CD4-positive, alpha-beta T cell treated with Interleukin-4 for 4 hours (primary cell): ENCODE data around the gene LRRC38.

ENCODE experiments used
- DNase-seq: peaks from one replicate; pipeline ENCODE4 v3.0.0-alpha.2; 2020

The LRRC38 gene

DNA sequence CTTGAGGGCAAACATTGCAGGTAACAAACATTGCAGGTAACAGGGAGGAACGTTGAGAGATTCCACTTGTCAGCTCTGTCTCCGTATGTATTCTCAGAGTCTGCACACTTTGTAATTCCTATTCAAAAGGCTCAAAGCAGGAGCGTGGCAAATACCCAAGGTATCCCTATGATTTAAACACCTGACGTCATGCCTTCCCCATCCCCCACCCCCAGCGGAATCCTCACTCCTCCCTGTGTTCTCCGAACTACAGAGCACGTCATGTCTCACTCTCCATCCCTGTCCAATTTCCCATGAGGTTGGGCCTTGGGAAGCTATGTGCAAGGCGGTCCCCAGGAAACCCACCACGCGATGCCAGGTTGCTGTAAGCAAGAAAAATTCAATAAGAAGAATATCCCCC lies 2.8 kb upstream of the LRRC38 start:
- DNase-seq = no peak

DNA sequence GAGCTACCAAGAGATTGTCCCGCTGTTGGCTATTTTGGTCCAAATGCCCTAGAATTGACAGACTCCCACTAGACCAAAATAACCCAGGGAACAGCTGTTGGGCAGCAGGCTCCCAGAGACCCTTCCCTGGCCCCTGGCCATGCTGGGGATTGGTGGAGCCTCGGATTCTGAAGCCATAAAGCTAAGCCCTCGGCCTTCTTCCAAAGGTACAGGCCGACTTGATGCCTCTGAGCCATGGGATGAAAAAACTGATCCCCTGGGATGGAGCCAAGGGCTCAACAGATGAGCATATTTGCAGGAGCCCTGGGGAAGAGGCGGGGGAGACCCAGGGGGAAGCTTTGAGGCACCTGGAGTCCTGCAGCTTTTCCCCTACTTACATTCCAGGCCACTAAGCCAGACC lies 1.0 kb upstream of the LRRC38 start:
- no peak for DNase-seq

DNA sequence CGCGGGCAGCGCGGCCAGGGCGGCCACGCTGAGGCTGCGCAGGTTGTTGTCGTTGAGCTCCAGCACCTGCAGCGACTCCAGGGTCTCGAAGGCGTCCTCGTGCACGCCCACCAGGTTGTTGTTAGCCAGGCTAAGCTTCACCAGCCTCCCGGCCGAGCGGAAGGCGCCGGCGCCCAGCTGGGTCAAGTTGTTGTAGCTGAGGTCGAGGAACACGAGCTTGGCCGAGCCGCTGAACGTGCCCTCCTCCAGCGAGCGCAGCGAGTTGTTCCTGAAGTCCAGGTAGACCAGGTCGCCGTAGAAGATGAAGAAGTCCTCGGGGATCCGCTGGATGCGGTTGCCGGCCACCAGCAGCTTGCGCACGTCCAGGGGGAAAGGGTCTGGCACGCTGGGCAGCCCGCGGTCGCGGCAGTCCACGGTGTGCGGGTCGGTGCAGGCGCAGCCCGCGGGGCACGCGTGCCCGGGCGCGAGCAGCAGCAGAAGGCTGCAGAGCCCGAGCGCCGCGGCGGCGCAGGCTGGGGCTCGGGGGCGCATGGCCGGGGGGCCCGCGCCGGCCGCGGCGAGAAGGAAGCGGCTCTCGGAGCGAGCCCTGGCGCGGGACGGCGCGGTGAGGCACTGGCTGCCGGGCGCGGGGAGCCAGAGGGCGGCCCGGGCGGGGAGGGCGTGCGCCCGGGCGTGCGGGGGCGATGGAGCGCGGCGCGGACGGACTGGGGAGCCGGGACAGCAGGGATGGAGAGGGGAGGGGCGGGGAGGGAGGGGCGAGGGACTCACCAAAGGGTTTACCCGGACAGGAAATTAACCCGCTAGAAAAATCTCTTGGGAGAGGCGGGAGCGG lies 524 bp downstream of the LRRC38 start:
- DNase-seq = no peak

DNA sequence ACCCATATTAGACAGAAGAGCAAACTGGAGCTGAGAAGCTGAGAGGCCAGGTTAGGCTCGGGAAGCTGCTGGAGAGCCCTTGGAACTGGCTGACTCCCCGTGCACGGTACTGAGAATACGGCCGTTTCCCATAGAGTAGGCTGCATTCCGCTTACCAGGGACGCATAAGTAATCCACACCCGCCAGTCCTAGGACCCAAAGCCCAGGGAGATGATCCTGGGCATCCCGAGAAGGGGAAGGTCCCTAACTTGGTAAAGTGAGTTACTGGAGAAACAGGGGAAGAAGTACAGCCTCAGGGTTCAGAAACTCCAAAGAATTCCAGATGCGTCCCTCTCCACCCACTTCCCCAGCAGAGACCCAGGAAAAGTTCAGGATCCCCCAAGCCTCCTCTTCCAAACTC lies 1.3 kb downstream of the LRRC38 start:
- DNase-seq = no peak

DNA sequence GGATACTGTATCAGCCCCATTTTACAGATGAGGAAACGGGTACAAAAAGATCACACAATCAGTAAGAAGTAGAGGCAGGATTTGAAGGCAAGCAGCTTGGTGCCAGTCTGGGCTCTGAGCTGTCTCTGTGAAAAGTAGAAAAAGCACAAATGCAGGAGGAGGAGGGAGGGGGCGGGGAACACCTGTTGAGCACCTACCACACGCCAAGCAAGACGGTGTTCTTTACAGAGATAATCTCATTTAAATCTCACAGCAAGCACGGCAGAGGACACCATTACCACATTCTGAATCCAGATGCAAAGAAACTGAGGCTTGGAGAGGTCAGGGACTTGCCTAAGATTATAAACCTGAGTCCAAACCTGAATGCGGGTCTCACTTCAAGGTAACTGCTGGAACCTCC lies 3.3 kb downstream of the LRRC38 start:
- DNase-seq = no peak

DNA sequence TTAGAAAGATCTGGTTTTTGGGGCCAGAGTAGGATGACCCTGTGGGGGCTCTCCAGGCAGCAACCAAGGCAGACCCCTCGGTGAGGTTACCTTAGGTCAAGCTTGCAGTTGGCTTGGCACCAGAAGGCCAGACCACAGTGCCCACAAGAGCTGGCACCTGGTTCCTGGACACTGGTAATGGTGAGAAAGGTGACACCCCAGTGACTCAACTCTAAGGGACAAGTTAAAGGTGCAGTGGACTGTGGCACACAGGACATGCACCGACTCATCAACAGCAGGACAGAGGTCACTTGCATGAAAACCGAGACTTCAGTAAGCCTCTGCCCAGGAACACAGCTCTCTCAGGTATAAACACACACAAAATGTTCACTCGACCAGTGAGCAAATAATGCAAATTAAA lies 6.7 kb downstream of the LRRC38 start:
- DNase-seq = no peak

DNA sequence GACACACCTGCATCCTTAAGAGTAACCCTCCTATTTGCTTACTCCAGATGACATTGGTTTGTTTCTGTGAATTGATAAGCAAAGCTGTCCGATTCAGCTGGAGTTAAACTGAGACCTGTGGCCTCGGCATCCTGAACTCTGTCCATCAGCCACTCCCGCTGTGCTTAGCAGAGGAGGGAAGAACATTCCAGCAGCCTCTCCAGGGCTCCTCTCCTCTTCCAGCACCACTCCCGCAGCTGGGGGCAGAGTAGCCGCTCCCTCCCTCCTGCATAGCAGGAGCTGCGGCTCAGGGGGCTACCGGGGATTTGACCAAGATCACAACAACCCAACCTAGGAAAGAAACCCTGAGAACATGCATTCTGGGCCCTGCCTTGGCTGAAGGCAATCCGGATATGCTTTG lies 8.8 kb downstream of the LRRC38 start:
- no peak for DNase-seq

DNA sequence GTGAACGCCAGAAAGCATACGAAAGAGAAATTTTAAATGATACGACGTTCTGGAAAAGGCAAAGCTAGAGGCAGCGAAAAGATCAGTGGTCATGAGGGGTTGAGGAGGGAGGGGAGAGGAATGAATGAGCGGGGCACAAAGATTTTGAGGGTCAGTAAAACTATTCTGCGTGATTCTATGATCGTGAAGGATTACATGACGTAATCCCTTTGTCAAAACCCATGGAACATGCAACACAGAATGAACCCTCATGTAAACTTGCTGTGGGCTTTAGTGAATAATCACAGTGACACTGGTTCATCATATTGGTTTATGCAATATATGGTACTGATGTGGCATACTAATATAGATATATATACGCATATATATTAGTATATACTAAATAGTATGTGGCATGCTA lies 13.0 kb downstream of the LRRC38 start:
- no peak for DNase-seq

DNA sequence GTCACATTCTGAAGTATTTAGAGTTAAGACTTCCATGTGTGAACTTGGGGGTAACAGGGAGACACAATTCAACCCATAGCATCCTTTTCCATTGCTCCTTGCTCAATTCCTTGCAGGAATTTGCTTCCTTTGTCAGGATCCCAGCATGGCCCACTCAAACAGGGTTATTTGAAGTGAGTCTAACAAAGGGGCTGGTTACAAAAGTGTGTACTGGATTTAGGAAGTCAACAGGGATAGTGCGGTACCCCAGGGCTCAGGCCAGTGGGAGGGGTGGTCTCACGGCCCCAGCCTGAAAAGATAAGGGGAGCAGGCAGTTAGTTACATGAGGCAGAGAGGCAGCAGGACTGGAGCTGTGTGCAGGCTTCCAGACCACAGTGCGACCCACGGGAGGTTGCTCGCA lies 14.4 kb downstream of the LRRC38 start:
- DNase-seq = no peak

DNA sequence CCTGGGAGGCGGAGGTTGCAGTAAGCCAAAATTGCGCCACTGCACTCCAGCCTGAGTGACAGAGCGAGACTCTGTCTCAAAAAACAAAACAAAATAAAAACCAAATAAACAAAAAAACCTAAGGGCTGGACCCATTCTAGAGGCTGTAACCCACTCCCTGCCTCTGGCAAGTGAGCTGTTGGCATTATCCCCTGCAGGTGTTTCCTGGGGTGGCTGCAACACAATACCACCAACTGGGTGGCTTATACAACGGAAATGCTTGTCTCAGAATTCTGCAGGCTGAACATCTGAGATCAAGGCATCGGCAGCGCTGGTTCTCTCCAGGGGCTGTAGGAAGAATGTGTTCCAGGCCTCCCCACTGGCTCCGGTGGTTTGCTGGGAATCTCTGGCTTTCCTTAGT lies 15.2 kb downstream of the LRRC38 start:
- DNase-seq = no peak

DNA sequence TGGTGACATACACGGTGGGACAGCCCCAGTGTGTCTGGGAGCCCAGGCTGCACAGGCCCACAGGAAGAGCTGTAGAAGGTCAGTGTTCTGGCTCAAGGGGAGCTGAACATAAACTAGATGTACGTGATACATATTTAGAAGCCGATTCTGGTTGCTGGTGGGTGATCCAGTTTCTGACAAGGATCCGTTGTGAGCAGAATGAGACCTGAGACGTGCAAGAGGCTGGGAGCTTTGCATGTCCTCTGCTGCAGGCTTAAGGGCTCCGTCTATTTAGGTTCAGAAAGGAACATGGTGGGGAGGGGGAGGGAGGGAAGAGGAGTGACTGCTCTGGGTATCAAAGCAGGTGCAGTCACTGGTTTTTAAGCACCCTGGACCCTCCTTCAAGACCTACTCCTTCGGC lies 18.6 kb downstream of the LRRC38 start:
- no peak for DNase-seq

DNA sequence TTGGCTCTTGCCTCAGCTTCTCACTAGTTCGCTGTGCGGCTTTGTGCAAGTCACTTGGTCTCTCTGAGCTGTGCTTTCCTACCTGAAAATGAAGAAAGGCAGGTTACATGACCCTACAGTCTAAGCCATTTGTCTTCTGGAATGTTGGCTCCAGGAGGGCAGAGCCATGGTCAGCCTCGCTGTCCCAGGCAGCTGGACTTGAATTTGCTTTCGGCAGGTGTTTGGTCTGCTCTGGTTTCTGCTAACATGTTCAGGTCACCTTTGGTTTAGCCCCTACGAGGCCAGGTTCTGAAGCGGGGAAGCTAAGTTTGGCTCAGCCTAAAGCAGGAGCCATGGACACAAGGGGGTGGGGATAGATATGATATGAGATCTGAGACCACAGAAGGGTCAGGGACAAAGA lies 19.1 kb downstream of the LRRC38 start:
- no peak for DNase-seq

DNA sequence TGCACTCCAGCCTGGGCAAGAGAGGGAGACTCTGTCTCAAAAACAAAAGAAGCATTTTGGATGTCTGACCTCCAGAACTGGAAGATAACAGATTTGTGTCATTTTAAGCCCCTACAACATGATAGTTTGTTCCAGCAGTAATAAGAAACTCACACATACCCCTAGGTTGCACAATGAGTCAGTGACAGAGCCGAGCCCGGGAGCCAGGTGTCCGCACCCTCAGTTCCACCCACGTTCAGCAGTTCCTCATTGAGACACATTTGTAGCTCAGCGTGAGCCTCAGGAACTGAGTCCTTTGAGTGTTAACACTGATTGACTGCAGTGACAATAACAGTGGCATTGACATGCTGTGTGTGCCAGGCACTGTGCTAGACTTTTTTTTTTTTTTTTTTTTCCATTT lies 19.8 kb downstream of the LRRC38 start:
- DNase-seq = no peak

DNA sequence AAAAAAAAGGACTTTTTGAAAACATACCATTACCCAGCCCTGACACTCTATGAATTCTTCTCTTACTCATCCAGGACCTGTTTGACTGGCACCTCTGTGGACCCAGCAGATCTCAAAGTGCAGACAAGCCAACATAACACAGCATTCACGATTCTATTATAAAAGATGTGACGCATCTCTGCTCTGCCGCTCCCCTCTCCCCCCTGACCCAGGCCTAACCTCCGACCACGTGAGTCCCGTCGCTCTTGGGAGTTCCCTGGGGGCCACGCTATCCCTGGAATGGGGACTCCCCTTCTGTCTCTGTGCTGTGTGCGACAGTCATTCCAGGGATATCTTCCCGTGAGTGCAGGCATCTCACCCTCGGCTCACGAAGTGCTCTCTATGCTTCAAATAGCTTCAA lies 21.1 kb downstream of the LRRC38 start:
- no peak for DNase-seq

DNA sequence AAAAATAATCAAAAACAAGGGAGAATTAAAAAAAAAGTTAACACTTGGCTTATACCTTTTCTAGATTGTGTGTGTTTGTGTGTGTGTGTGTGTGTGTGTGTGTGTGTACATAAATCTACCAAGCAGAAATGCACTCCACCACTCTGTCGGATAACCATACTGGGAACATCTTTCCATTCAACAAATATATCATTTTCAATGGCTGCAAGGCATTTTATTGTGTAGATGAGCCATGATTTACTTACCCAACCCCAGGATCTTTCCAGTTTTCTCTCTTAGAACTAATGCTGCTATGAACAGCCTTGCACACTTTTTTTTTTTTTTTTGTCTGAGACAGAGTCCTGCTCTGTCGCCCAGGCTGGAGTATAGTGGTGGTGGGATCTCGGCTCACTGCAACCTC lies 25.8 kb downstream of the LRRC38 start:
- no peak for DNase-seq

DNA sequence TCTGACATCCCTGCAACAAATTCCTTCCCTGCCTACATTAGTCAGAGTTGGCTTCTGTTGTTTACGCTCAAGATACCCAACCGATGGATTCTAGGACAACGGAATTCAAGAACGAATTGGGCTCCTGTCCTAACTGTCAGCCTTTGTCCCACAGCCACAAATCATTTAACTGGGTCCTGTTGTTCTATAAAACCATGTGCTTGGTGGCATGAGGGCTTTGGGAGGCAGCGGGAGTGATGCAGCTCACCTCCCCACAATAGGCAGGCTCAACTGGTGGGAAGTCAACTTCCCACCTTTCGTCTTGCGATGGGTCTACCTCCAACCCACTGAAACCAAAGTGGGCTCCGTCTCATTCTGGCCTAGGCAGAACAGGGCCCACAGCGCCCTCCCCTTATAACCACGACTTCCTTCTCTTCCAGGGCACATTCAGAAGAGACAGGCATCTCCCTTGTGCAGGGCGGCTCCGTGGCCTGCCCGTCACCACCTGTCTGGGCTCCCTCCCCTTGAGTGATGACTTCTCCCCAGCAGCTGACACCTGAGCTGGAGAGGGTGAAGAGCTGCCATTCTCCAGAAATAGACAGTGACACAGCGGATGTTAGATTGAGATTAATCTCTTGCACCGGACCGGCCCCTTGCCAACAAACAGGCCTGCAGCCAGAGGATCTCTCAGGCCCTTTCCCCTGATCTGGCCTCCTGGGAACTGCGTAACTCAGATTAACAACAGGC lies 26.5 kb downstream of the LRRC38 start:
- DNase-seq = no peak

DNA sequence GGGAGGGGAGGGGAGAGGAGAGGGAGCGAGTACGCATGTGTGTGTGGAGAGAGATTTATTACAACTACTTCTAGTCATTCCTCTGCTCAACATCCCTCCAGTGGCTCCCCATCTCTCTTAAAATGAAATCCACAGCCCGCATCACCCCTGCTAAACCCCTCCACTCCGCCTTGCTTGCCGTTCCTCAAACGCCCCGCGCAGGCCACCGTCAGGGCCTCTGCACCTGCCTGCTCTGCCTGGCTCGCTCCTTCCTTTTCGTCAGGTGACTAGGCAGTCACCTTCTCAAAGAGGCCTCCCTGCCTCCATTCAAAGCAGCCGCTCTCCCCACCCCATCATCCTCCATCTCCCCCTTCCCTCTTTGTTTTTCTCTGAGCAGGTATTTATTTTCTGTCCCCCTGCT lies 29.9 kb downstream of the LRRC38 start:
- no peak for DNase-seq

DNA sequence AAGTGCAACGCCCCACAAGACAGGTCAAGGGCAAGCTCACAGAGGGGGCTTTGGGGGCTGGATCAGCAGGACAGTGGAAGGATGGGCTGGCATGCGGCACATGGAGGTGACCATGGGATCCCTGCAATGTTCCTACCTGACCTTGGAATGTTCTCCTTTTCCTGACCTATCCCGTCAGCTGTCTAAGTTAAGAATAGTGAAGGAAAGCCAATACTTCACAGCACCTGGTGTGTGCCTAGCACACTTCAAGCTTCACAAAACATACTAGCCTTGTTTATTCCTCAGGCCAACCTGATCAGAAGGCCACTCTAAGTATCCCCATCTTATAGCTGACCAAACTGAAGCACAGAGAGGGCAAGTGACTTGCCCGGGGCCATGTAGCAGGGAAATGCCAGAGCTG lies 31.2 kb downstream of the LRRC38 start:
- DNase-seq = no peak

DNA sequence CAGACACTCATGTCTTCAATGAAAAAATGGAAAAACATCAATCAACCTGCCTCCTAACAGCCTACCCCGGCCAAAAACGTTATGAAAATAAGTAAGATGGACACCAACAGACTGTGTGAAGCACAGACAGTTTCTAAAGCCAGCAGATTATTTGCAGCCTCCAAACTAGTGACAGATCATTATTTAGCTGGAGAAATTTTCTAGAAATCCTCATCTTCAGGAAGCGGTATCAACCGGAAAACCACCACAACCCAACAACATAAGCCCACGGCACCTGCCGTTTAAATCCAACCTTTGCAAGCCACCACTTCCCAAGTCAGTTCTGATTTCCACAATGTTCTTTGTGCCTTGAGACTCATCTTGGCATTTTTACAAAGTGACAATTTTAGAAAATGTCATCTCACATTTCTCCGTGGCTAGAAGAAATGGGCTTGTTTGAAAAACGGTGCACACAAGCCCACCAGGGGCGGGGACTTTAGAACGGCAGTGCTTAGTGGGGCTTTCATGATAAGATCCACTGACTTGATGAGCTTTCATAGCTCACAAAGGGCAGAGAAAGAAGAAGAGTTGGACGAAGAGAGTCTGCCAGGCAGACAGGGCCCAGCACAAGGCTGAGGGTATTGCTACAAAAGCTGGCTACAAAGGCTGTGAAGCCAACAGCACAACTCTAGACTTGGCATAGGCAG lies 34.5 kb downstream of the LRRC38 start:
- DNase-seq = no peak

DNA sequence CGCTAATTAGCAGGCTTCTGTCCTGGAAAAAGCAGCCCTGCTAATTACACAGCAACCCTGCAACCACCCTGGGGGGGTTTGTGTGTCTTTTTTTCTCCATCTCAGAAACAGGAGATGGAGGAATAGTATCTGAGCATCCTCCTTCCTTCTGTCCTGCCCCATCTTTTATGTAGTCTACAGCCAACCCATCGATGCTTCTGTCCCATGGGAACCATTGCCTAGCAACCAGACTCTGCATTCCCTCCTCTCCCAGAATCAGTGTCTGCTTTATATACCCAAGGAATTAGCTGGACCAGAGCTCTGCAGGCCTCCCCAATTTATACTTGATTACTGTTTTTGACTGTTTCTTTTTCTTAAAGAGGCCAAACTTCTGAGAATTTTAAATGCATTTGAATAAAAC lies 35.1 kb downstream of the LRRC38 start:
- DNase-seq = no peak

DNA sequence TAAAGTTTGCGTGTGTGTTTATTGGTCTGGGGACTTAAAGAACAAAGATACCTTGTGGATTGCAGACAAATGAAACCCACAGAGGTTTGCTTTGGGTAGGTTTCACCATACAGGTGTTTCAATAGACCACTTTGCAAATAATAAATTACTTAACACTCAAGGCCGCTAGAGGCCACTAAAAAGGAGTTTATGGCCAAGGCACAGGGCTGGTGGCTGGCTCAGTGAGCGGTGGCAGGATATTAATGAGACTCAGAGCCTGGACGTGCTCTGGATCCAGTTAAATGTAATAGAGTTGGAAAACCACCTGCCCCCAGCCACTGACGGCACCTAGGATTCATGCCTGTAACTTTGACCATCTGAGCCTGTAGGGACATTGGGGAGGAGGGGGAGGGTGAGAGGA lies 44.5 kb downstream of the LRRC38 start:
- no peak for DNase-seq

DNA sequence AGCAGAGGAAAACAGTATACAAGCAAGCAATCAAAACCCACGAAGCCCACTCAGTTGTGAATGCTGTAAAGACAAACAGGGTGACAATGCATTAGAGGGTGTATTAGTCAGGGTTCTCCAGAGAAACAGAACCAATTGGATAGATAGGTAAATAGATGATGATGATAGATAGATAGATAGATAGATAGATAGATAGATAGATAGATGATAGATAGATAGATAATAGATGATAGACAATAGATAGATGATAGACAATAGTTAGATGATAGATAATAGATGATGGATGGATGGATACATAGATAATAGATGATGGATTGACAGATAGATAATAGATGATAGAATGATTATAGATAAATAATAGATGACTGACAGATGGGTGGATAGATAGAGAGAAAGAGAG lies 48.3 kb downstream of the LRRC38 start:
- no peak for DNase-seq

DNA sequence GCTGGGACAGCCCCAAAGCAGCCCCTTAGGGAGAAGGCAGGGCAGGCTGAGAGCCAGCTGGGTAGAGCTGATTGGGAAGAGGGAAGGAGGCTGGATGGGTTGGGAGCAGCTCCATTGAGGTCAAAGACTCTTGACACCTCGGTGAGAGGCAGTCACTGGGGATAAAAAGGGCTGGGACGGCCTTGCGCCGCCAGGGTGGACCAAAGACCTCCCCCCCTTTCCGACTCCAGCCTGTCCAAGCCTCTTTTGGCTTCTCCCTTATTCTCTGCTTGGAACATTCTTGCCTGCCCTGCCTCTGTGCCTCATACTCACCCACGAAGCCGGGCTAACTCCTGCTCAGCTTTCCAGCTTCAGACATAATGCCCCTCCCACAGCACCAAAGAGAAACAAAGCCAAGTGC lies 51.1 kb downstream of the LRRC38 start:
- DNase-seq = no peak

DNA sequence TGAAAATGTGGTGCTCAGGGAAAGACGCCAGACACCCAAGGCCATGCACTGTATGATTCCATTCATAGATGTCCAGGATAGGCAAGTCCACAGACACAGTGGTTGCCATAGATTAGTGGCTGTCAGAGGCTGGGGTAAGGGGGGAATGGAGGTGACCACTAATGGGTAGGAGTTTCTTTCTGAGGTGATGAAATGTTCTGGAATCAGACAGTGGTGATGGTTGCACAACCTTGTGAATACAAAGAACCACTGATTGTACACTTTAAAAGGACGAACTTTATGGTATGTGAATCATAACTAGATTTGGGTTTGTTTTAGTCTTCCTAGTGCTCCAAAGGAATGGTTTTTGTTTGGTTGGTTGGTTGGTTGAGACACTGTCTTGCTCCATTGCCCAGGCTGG lies 51.8 kb downstream of the LRRC38 start:
- no peak for DNase-seq
